Measurements from ENCODE around the gene DBI. TPM values are rescaled to one million over a fixed set of nuclear protein-coding genes. Genes with fewer than 3 reads are reported as not detected.

DBI gene
- total RNA-seq, 1 experiment from 2014 or later: 70.9 TPM

DNA sequence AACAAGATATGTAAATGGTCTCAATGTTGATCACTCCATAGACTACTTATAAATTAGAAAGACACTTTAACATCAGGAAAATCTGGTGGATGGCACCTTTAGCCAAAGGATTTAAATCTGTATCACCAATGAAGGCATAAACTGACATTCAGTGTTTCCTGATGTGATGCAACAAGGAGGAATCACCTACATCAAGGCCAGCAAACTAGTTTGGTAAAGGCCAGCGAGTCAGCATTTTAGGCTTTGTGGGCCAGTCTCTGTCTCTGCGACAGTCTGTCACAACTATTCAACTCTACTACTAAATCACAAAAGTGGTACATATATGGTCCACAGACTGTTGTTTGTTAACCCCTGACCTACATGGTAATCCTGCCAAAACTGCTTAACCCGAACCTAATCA is 33.4 kb upstream of the DBI start:
- DNase-seq: no peak
- H3K4me1 ChIP-seq (ENCODE audit: low read length): no peaks in the 10 kb centered on the region

DNA sequence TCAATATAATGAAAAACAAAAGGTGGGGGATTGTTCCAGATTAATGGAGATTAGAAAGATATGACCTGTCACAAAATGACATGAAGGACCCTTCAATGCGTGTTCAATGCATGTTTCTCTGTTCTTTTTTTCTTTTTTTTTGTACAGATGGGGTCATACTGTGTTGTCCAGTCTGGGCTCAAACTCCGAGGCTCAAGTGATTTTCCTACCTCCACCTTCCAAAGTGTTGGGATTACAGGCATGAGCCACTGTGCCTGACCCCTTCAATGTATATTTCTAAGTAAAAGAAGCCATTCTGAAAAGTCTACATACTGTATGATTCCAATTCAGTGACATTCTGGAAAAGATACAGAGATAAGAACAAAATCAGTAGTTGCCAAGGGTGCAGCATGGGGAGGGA is 32.9 kb upstream of the DBI start:
- no peaks in the 10 kb centered on the region for H3K79me2 ChIP-seq (ENCODE audit: low read length)
- H3K9ac ChIP-seq (ENCODE audit: low read length): no peak overlapping the region
- no peaks in the 10 kb centered on the region for H3K27me3 ChIP-seq (ENCODE audit: low read length)
- H3K27ac ChIP-seq (ENCODE audit: low read length): no peak overlapping the region
- H3K9me3 ChIP-seq (ENCODE audit: low read length): no peaks in the 10 kb centered on the region
- no peaks in the 10 kb centered on the region for H4K20me1 ChIP-seq (ENCODE audit: insufficient read depth, low read depth, low read length)
- H3K4me2 ChIP-seq (ENCODE audit: low read depth, low read length, poor library complexity, severe bottlenecking): no peak overlapping the region
- no peak overlapping the region for H2AFZ ChIP-seq (ENCODE audit: low read length)
- no peak overlapping the region for H3K4me3 ChIP-seq (ENCODE audit: low read length)
- no peaks in the 10 kb centered on the region; the same call in 1 of the 2 replicates for H3K4me1 ChIP-seq (ENCODE audit: low read length)
- no peaks in the 10 kb centered on the region for H3K36me3 ChIP-seq (ENCODE audit: insufficient read depth, low read length)
- no peak for DNase-seq
- H3K9me2 ChIP-seq (replicated peaks; ENCODE audit: insufficient read depth, low read length): no peaks in the 10 kb centered on the region

More for the DNA sequence above, 33.4 kb upstream of the DBI start:
- Histone ChIP-seq H3K36me3 (ENCODE audit: insufficient read depth, low read length) (no peaks in the 10 kb centered on the region), H3K27ac (ENCODE audit: low read length) (no peak overlapping the region), H3K9me3 (ENCODE audit: low read length) (no peaks in the 10 kb centered on the region), H3K4me3 (ENCODE audit: low read length) (no peak overlapping the region), H3K79me2 (ENCODE audit: low read length) (no peaks in the 10 kb centered on the region), H2AFZ (ENCODE audit: low read length) (no peak overlapping the region), H4K20me1 (ENCODE audit: insufficient read depth, low read depth, low read length) (no peaks in the 10 kb centered on the region), H3K9me2 (replicated peaks; ENCODE audit: insufficient read depth, low read length) (no peaks in the 10 kb centered on the region), H3K9ac (ENCODE audit: low read length) (no peak overlapping the region), H3K27me3 (ENCODE audit: low read length) (no peaks in the 10 kb centered on the region), H3K4me2 (ENCODE audit: low read depth, low read length, poor library complexity, severe bottlenecking) (no peak overlapping the region)

DNA sequence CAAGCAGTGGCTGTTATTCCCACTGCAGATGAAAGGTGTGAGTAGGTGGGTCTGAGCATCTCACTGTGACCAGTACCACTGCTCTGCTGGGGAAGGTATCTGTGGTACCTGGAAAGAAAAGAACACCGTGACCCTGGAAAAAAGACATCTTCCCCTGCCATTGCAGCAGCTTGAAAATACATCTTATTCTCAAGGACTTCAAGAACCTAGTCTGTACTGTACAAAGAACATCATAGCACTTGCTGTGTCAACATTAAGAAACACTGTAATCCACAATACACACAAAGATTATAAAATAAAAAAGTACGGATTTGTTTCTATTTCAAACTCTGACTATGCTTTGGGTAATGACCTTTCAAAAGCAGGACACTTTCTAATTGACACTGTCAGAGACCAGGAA is 29.0 kb upstream of the DBI start:
- Histone ChIP-seq H3K9me3 (ENCODE audit: low read length) (no peaks in the 10 kb centered on the region), H3K4me1 (ENCODE audit: low read length) (no peaks in the 10 kb centered on the region; the same call in 1 of the 2 replicates), H3K4me3 (ENCODE audit: low read length) (no peak overlapping the region), H3K36me3 (ENCODE audit: insufficient read depth, low read length) (no peaks in the 10 kb centered on the region), H2AFZ (ENCODE audit: low read length) (no peak overlapping the region), H4K20me1 (ENCODE audit: insufficient read depth, low read depth, low read length) (no peaks in the 10 kb centered on the region), H3K9ac (ENCODE audit: low read length) (no peak overlapping the region), H3K9me2 (replicated peaks; ENCODE audit: insufficient read depth, low read length) (no peaks in the 10 kb centered on the region), H3K4me2 (ENCODE audit: low read depth, low read length, poor library complexity, severe bottlenecking) (no peak overlapping the region), H3K27me3 (ENCODE audit: low read length) (no peaks in the 10 kb centered on the region; the same call in 1 of the 2 replicates), H3K79me2 (ENCODE audit: low read length) (no peaks in the 10 kb centered on the region), H3K27ac (ENCODE audit: low read length) (no peak overlapping the region)
- DNase-seq: no peak

- Histone ChIP-seq H3K4me1 (ENCODE audit: low read length) (no peaks in the 10 kb centered on the region; the same call in 1 of the 2 replicates), H3K9ac (ENCODE audit: low read length) (no peak overlapping the region), H3K36me3 (ENCODE audit: insufficient read depth, low read length) (no peaks in the 10 kb centered on the region), H3K79me2 (ENCODE audit: low read length) (no peaks in the 10 kb centered on the region), H4K20me1 (ENCODE audit: insufficient read depth, low read depth, low read length) (no peaks in the 10 kb centered on the region), H2AFZ (ENCODE audit: low read length) (no peak overlapping the region), H3K4me3 (ENCODE audit: low read length) (no peak overlapping the region), H3K27ac (ENCODE audit: low read length) (no peak overlapping the region), H3K9me3 (ENCODE audit: low read length) (no peaks in the 10 kb centered on the region), H3K4me2 (ENCODE audit: low read depth, low read length, poor library complexity, severe bottlenecking) (no peak overlapping the region), H3K27me3 (ENCODE audit: low read length) (no peaks in the 10 kb centered on the region; the same call in 1 of the 2 replicates), H3K9me2 (replicated peaks; ENCODE audit: insufficient read depth, low read length) (no peaks in the 10 kb centered on the region)
- DNase-seq: no peak
Measured at GRCh38 chr2:119338272-119338671, 28.5 kb upstream of the DBI start.

DNA sequence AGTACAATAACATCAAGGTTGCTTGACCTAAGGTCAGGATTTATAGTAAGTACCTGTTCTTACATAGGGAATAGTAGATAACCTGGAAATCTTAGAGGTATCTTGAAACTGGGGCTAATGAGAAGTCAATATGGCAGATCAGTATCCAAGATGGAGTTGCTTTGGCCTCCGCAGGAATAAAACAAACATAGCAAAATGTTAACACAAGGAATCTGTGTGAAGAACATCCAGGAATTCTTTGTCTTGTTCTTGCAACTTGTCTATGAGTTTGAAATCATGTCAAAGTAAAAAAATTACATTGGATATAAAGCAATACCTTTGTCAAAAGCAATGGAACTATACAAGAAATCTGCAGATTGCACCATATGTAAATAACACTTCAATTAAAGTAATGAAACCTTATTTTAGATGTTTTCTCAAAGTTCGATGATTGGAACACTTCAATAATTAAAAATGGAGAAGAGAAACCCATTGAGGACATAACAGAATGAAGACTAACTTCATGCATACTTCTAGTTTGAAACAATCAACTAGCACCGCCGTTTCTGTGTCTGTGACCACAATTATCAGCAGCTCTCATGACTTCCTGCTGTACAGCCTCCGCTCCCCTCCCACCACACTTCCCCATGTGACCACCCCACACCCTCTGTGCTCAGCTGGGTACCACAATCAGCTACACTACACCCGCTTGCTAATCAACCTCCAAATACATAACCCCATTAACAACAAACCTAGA is 27.8 kb upstream of the DBI start:
- no peak overlapping the region for H3K4me2 ChIP-seq (ENCODE audit: low read depth, low read length, poor library complexity, severe bottlenecking)

DNA sequence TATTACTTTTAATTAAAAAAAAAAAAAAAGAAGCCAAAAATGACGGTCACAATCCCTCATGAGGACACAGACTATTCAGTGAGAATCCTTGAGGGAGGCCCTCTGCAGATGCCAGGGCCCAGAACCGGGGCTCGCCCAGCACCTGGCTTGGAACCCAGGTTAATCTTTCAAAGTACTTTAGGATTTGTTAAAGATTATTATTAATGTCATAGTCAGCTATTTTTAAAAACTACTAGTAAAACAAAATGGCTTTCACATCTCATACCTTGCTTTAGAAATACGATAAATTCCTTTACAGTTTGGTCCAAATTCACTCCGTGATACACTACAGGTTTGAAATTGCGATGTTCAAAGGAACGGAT is 27.2 kb upstream of the DBI start:
- H2AFZ ChIP-seq (ENCODE audit: low read length): no peak overlapping the region
- no peak overlapping the region for H3K4me2 ChIP-seq (ENCODE audit: low read depth, low read length, poor library complexity, severe bottlenecking)
- no peaks in the 10 kb centered on the region for H4K20me1 ChIP-seq (ENCODE audit: insufficient read depth, low read depth, low read length)
- no peaks in the 10 kb centered on the region for H3K79me2 ChIP-seq (ENCODE audit: low read length)
- H3K4me3 ChIP-seq (ENCODE audit: low read length): no peak overlapping the region
- no peak for DNase-seq
- no peaks in the 10 kb centered on the region; the same call in 1 of the 2 replicates for H3K27me3 ChIP-seq (ENCODE audit: low read length)
- H3K4me1 ChIP-seq (ENCODE audit: low read length): no peaks in the 10 kb centered on the region; the same call in 1 of the 2 replicates
- no peak overlapping the region for H3K9ac ChIP-seq (ENCODE audit: low read length)
- no peaks in the 10 kb centered on the region for H3K36me3 ChIP-seq (ENCODE audit: insufficient read depth, low read length)
- no peaks in the 10 kb centered on the region for H3K9me3 ChIP-seq (ENCODE audit: low read length)
- no peak overlapping the region for H3K27ac ChIP-seq (ENCODE audit: low read length)
- H3K9me2 ChIP-seq (replicated peaks; ENCODE audit: insufficient read depth, low read length): no peaks in the 10 kb centered on the region

More for the DNA sequence above, 27.8 kb upstream of the DBI start:
- H3K9me2 ChIP-seq (replicated peaks; ENCODE audit: insufficient read depth, low read length): no peaks in the 10 kb centered on the region
- no peaks in the 10 kb centered on the region for H3K9me3 ChIP-seq (ENCODE audit: low read length)
- no peaks in the 10 kb centered on the region for H3K79me2 ChIP-seq (ENCODE audit: low read length)
- no peak overlapping the region for H2AFZ ChIP-seq (ENCODE audit: low read length)
- no peaks in the 10 kb centered on the region for H3K36me3 ChIP-seq (ENCODE audit: insufficient read depth, low read length)
- H3K9ac ChIP-seq (ENCODE audit: low read length): no peak overlapping the region
- no peak overlapping the region for H3K27ac ChIP-seq (ENCODE audit: low read length)
- H3K4me3 ChIP-seq (ENCODE audit: low read length): no peak overlapping the region
- DNase-seq: no peak
- H3K4me1 ChIP-seq (ENCODE audit: low read length): no peaks in the 10 kb centered on the region; the same call in 1 of the 2 replicates
- H4K20me1 ChIP-seq (ENCODE audit: insufficient read depth, low read depth, low read length): no peaks in the 10 kb centered on the region
- no peaks in the 10 kb centered on the region; the same call in 1 of the 2 replicates for H3K27me3 ChIP-seq (ENCODE audit: low read length)

DNA sequence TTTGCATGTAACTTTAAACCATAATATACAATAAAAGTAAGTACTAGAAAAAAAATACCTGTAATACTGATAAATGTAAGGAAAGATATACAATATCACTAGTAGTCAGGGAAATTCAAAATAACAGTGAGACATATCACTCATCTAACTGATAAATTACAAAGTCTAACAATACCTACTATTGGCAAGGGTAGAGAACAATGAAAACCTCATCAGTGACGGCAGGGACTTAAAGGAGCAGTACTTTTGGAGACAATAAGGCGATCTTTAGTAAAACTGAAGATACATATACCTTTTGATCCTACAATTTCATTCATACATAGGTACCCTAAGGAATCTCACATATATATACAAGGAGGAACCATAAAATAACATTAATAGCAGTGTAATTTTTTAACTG is 25.1 kb upstream of the DBI start:
- H3K36me3 ChIP-seq (ENCODE audit: insufficient read depth, low read length): no peaks in the 10 kb centered on the region
- DNase-seq: no peak
- H3K4me2 ChIP-seq (ENCODE audit: low read depth, low read length, poor library complexity, severe bottlenecking): no peak overlapping the region
- no peak overlapping the region for H3K9ac ChIP-seq (ENCODE audit: low read length)
- H3K9me3 ChIP-seq (ENCODE audit: low read length): no peaks in the 10 kb centered on the region
- H2AFZ ChIP-seq (ENCODE audit: low read length): no peak overlapping the region
- no peaks in the 10 kb centered on the region for H4K20me1 ChIP-seq (ENCODE audit: insufficient read depth, low read depth, low read length)
- no peak overlapping the region for H3K27ac ChIP-seq (ENCODE audit: low read length)
- H3K4me3 ChIP-seq (ENCODE audit: low read length): no peak overlapping the region
- no peaks in the 10 kb centered on the region; the same call in 1 of the 2 replicates for H3K4me1 ChIP-seq (ENCODE audit: low read length)
- H3K9me2 ChIP-seq (replicated peaks; ENCODE audit: insufficient read depth, low read length): no peaks in the 10 kb centered on the region
- H3K79me2 ChIP-seq (ENCODE audit: low read length): no peaks in the 10 kb centered on the region
- H3K27me3 ChIP-seq (ENCODE audit: low read length): no peaks in the 10 kb centered on the region; the same call in 1 of the 2 replicates

- no peaks in the 10 kb centered on the region for H3K79me2 ChIP-seq (ENCODE audit: low read length)
- peaks cover 6% of the 10 kb centered on the region; the same call in 1 of the 2 replicates for H4K20me1 ChIP-seq (ENCODE audit: insufficient read depth, low read depth, low read length)
- no peaks in the 10 kb centered on the region for H3K36me3 ChIP-seq (ENCODE audit: insufficient read depth, low read length)
- no peaks in the 10 kb centered on the region for H3K9me2 ChIP-seq (replicated peaks; ENCODE audit: insufficient read depth, low read length)
- 0 out of 2 replicates have a peak, but pooled peaks cover 2% of the 10 kb centered on the region for H3K27me3 ChIP-seq (ENCODE audit: low read length)
- peaks cover 18% of the 10 kb centered on the region for H3K4me1 ChIP-seq (ENCODE audit: low read length)
- DNase-seq: no peak
- H3K27ac ChIP-seq (ENCODE audit: low read length): no peak overlapping the region
- H3K4me3 ChIP-seq (ENCODE audit: low read length): no peak overlapping the region
- H3K9me3 ChIP-seq (ENCODE audit: low read length): no peaks in the 10 kb centered on the region
- no peak overlapping the region for H3K4me2 ChIP-seq (ENCODE audit: low read depth, low read length, poor library complexity, severe bottlenecking)
- no peak overlapping the region for H3K9ac ChIP-seq (ENCODE audit: low read length)
- H2AFZ ChIP-seq (ENCODE audit: low read length): no peak overlapping the region
Measured at GRCh38 chr2:119349289-119349688, 17.5 kb upstream of the DBI start.

Data from Karpas-422 (cell line).